ENCODE results near the gene IGLON5.

Gene IGLON5

DNA sequence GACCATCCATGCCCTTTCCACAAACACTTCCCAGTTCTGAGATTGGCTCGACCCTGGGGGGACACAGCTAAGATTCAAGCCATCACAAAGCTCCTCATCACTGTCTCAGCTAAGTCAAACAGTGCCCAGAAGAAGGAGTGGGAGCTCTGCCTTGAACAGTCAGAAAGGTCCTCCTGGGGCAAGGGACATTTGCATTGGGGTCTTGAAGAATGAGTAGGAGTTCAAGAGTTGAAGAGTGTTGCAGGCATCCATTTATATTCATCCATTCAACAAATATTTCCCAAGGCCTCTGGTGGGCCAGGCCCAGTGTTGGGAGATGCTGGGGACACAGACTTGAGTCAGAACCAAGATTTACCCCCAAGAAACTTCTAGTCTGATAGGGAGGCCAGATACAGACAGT is 6.5 kb downstream of the IGLON5 start:
- FAIRE-seq = no peak
- DNase-seq (ENCODE audit: insufficient read length, low spot score) = no peak
- TF ChIP-seq, protein P1, sequence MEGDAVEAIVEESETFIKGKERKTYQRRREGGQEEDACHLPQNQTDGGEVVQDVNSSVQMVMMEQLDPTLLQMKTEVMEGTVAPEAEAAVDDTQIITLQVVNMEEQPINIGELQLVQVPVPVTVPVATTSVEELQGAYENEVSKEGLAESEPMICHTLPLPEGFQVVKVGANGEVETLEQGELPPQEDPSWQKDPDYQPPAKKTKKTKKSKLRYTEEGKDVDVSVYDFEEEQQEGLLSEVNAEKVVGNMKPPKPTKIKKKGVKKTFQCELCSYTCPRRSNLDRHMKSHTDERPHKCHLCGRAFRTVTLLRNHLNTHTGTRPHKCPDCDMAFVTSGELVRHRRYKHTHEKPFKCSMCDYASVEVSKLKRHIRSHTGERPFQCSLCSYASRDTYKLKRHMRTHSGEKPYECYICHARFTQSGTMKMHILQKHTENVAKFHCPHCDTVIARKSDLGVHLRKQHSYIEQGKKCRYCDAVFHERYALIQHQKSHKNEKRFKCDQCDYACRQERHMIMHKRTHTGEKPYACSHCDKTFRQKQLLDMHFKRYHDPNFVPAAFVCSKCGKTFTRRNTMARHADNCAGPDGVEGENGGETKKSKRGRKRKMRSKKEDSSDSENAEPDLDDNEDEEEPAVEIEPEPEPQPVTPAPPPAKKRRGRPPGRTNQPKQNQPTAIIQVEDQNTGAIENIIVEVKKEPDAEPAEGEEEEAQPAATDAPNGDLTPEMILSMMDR (IDR thresholded peaks at IDR 0.05; ENCODE audit: insufficient read depth, missing control alignments) = no peak

DNA sequence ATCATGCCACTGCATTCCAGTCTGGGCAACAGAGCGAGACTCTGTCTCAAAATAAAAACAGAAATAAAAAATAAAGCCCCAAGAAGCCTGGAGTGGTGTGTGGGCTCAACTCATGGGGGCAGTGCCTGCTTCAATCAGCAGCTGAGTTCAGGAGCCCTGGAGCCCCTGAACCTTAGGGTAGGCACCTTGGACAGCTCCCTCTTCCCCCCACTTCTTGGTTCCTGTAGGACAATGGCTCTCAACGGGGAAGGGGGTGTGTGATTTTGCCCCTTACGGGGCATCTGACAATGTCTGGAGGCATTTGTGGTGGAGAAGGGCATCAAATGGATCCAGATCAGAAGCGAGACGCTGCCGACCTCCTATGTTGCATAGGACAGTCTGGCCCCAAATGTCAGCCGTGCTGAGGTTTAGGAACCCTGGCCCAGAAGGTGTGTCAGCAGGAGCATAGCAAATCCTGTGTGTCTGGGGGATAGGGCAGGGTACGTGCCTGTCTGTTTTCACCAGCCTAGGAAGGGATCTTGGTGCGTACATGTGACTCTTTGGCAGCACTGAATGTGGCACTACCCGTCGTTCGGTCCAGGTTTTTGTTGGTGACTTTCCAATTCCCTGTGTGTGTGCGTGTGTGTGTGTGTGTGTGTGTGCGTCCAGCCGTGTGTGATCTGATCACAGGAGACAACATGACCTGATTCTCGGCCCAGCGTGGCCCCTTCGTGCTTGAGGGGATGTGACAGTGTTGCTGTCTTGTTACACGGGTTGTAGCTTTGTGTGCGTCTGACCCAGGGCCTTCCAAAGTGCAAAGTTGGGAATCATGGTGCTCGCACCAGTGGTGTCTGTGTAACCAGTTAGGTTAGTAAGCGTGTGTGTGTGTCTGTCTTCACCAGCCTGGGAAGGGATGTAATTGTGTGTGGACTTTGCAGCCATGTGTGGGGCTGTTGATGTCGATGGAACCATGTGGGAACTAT is 7.5 kb downstream of the IGLON5 start:
- DNase-seq (ENCODE audit: insufficient read length, low spot score) (no peak), FAIRE-seq (no peak)

DNA sequence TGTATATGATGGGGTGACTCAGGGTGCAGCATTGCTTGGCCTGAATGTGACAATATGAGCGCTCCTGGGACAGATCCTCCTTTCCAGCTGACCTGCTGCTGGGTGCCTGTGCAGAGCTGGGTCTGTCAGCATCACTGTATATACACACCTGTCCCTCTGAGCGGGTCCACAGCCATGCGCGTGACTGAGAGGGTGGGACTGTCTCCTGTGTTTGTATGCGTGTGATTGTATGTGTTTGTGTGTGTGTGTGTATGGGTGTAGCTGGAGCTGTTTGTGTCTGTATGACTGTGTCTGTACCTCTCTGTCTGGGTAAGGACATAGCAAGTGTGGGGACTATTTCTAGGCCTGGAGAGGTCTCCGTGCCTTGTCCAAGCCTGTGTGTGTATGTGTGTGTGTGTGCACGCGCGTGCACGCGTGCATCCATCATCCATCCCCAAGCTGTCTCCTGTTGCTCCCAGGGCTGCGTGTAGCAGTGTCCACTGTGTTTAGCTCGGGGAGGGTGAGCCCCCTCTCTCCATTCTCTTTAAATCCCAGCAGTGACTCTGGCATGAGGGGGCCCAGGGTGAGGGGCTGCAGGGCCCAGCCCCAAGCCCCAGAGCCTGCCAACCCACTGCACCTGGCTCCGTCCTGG is 8.3 kb downstream of the IGLON5 start:
- TF ChIP-seq, protein P1 (IDR thresholded peaks at IDR 0.05; ENCODE audit: insufficient read depth, missing control alignments) = no peak
- DNase-seq (ENCODE audit: insufficient read length, low spot score) (no peak), FAIRE-seq (no peak)

More for the DNA sequence above, 7.5 kb downstream of the IGLON5 start:
- TF ChIP-seq, protein P1 (IDR thresholded peaks at IDR 0.05; ENCODE audit: insufficient read depth, missing control alignments) = no peak

DNA sequence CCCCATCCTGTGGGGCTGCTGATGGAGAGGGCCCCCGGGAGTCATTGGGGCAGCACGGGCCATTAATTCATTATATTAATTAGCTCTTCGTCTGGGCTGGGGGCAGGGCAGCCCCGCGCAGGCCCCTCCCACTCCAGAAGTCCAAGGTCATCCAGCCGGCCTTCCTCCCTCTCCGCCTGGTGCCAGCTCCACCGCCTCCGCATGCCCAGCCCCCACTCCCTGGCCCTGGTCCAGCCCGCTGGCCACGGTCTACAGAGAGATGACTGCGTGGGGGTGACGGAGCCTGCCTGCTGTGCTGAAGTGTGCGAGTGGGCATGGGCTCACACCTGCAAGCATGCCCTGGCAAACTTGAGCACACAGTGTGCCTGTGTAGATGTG is 8.8 kb downstream of the IGLON5 start:
- TF ChIP-seq, protein P1 (IDR thresholded peaks at IDR 0.05; ENCODE audit: insufficient read depth, missing control alignments) = no peak
- FAIRE-seq = no peak
- DNase-seq (ENCODE audit: insufficient read length, low spot score) = no peak

DNA sequence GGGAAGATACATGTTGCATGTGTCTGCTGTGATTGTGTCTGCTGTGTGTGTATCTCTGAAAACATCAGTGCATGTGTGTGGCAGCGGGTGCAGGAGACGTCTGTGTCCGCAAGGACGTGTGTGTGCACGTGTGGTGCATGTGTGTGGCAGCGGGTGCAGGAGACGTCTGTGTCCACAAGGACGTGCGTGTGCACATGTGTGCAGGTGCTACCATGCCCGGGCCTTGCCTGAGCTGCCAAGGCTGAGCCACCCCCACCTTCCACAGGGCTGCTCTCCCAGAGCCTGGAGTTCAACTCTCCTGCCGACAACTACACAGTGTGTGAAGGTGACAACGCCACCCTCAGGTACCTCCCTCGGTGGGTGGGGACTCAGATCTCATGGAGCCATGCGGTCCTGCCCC is 10.4 kb downstream of the IGLON5 start:
- DNase-seq (ENCODE audit: insufficient read length, low spot score) (no peak), FAIRE-seq (no peak)
- TF ChIP-seq, protein P1 (IDR thresholded peaks at IDR 0.05; ENCODE audit: insufficient read depth, missing control alignments) = no peak

DNA sequence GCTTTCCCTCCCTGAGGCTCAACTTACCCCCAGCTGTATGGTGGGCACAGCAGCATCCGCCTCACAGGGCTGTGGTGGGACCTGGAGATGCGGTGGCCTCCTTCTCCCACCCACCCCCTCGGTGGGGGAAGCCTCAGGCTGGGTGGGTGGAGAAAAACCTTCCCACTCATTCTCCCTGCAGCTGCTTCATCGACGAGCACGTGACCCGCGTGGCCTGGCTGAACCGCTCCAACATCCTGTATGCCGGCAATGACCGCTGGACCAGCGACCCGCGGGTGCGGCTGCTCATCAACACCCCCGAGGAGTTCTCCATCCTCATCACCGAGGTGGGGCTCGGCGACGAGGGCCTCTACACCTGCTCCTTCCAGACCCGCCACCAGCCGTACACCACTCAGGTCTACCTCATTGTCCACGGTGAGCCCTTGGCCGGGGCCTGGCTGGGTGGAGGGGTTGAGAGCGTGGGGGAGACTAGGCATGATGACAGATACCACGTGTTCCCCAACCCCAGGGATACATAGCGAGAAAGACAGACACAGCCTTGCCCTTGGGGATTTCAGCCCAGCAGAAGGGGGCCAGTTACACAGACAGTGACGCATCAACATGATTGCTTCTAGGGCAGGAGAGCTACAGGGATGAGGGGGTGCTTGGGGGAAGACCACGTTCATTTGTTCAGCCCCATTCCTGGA is 12.2 kb downstream of the IGLON5 start:
- TF ChIP-seq, protein P1 (IDR thresholded peaks at IDR 0.05; ENCODE audit: insufficient read depth, missing control alignments) = no peak
- DNase-seq (ENCODE audit: insufficient read length, low spot score) (no peak), FAIRE-seq (no peak)
